ELF-1 (cell line): ENCODE measurements around the gene ZFP3.
"Not testable (repeated sequence)": the region's sequence is repeated elsewhere in the genome, so short reads cannot be mapped to it uniquely, and the experiment has no call there.

Source experiments
- DNase-seq: peaks from one replicate; pipeline ENCODE4 v3.0.0-alpha.2; 2016; ENCODE audit warnings: low read depth, low spot score

Gene ZFP3

DNA sequence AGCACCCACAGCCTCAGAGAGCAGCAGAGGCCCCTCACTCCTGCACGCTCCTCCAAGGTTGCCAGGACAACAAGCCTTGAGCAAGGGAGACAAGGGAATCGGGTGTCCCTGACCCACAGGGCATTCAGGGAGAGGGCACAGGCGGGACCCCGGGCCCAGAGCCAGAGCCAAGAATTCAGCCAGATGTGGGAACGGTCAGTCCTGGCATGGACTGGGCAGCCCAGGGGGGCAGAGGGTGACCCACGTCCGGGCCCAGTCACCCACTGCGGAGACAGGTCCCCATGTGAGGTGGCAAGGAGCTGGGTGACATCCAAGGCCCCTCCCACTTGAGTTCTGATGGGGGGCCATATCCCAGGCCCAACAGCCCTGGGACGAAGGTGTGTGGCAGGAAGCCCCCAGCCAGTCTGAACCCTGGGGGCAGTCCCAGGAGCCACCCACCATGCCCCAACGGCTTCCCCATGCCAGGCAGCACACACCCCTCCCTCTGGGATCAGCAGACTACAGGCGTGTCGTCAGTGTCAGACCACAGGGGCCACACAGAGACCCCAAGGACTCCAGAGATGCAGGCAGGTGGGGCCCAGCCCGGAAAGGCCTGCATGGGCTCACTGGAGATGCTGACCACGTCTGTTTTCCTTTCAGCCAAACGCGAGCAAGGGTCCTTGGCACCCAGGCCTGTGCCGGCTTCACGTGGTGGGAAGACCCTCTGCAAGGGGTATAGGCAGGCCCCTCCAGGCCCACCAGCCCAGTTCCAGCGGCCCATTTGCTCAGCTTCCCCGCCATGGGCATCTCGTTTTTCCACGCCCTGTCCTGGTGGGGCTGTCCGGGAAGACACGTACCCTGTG, 60.6 kb downstream of the ZFP3 start:
- no peak for DNase-seq

DNA sequence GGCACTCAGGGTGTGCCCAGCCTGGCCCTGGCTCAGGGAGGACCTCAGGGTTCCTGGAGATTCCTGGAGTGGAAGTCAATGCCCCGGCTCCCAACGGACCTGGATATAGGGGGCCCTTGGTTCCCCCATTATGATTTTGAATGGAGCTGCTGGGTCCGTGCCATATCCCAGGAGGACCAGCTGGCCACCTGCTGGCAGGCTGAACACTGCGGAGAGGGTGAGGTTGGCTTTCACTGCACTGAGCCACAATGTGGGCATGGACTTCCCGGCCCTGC, 61.1 kb downstream of the ZFP3 start:
- no peak for DNase-seq

DNA sequence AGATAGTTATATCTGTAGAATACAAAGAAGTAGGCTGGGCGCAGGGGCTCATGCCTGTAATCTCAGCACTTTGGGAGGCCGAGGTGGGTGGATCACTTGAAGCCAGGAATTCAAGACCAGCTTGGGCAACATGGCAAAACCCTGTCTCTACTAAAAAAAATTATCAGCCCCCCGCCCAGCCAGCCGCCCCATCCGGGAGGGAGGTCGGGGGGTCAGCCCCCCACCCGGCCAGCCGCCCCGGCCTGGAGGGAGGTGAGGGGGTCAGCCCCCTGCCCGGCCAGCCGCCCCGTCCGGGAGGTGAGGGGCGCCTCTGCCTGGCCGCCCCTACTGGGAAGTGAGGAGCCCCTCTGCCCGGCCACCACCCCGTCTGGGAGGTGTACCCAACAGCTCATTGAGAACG, 64.6 kb downstream of the ZFP3 start:
- not testable (repeated sequence) for DNase-seq
